Parathyroid adenoma (tissue), 2 donors: ENCODE measurements around the gene FNDC11.

Experiments used
- H2AFZ ChIP-seq: fragments of 300-600 bp; sonication (generic); one replicate; pipeline ENCODE4 v1.7.0; 2017; ENCODE audit warnings: antibody characterized with exemption, mild to moderate bottlenecking
- H3K27ac ChIP-seq: fragments of 300-600 bp; sonication (generic); one replicate; pipeline ENCODE4 v1.7.0; 2017
- H3K27me3 ChIP-seq: fragments of 300-600 bp; sonication (generic); one replicate; pipeline ENCODE4 v1.7.0; 2017; ENCODE audit warnings: low read length; ENCODE audit not compliant: control insufficient read depth, insufficient read depth
- H3K36me3 ChIP-seq: fragments of 300-600 bp; sonication (generic); one replicate; pipeline ENCODE4 v1.7.0; 2017; ENCODE audit warnings: low read length; ENCODE audit not compliant: control insufficient read depth, insufficient read depth
- H3K4me1 ChIP-seq: fragments of 300-600 bp; sonication (generic); one replicate; pipeline ENCODE4 v1.7.0; 2017; ENCODE audit warnings: control low read depth
- H3K4me2 ChIP-seq: fragments of 300-600 bp; sonication (generic); one replicate; pipeline ENCODE4 v1.7.0; 2017; ENCODE audit warnings: low read length
- H3K4me3 ChIP-seq: fragments of 300-600 bp; sonication (generic); one replicate; pipeline ENCODE4 v1.7.0; 2017; ENCODE audit warnings: low read depth, low read length
- H3K79me2 ChIP-seq: fragments of 300-600 bp; sonication (generic); one replicate; pipeline ENCODE4 v1.7.0; 2017; ENCODE audit warnings: control low read depth
- H3K9ac ChIP-seq: fragments of 300-600 bp; sonication (generic); one replicate; pipeline ENCODE4 v1.7.0; 2017; ENCODE audit warnings: mild to moderate bottlenecking
- H3K9me3 ChIP-seq: fragments of 300-600 bp; sonication (generic); one replicate; pipeline ENCODE4 v1.7.0; 2017; ENCODE audit warnings: low read length; ENCODE audit not compliant: control insufficient read depth
- CTCF ChIP-seq: fragments of 300-600 bp; sonication (generic); IDR thresholded peaks from one replicate; pipeline ENCODE4 v1.7.0; 2017; ENCODE audit warnings: antibody characterized with exemption, mild to moderate bottlenecking
- donor health status: primary hyperparathyroidism.

The FNDC11 gene

GRCh38 chr20:63553933-63554290 is at the start of gene FNDC11:
Gene FNDC11 (plus strand): TSS chr20:63554159. CDS start chr20:63555664, 1,505 bp downstream.
- no peaks in the 10 kb centered on the region for H3K9me3 ChIP-seq
- H3K4me1 ChIP-seq, result peaks cover 4% of the 10 kb centered on the region
- peak within 1 kb of the TSS; percentile 70 for H3K4me2 ChIP-seq
- H3K79me2 ChIP-seq, result no peaks in the 10 kb centered on the region
- no peaks in the 10 kb centered on the region for H3K27me3 ChIP-seq
- peak within 1 kb of the TSS; percentile 55 for H2AFZ ChIP-seq
- no peak within 1 kb of the TSS for H3K9ac ChIP-seq
- H3K27ac ChIP-seq, result no peak within 1 kb of the TSS
- peak within 1 kb of the TSS; percentile 18 for H3K4me3 ChIP-seq
- no peak for TF ChIP-seq CTCF
- H3K36me3 ChIP-seq, result no peaks in the 10 kb centered on the region

DNA sequence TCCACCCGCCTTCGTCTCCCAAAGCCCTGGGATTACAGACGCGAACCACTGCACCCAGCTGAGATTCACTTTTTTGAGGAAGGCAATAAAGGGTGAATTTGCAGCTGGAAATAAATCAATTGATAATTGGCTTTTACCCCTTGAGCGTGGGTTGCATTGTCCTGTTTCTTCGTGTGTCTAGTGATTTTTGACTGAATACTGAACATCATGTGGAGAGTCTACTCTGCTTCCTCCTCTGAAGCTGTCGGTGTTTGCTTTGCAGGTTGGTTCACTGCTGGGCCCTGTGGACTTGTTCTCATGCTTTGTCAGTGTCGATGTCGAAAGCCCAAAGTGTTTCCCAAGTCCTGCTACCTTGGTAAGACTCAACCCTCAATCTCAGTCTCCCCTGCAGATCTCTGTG is 49.3 kb upstream of the FNDC11 start:
- Histone ChIP-seq H3K4me3 (no peak overlapping the region), H3K36me3 (no peaks in the 10 kb centered on the region), H3K4me1 (no peaks in the 10 kb centered on the region), H3K27ac (no peak overlapping the region), H3K79me2 (no peaks in the 10 kb centered on the region), H3K4me2 (no peak overlapping the region), H2AFZ (no peak overlapping the region), H3K9me3 (no peaks in the 10 kb centered on the region), H3K9ac (no peak overlapping the region), H3K27me3 (no peaks in the 10 kb centered on the region)
- TF ChIP-seq CTCF, result no peak

- Histone ChIP-seq H3K4me2 (no peak overlapping the region), H3K79me2 (no peaks in the 10 kb centered on the region), H3K27ac (no peak overlapping the region), H3K9me3 (no peaks in the 10 kb centered on the region), H3K27me3 (no peaks in the 10 kb centered on the region), H3K9ac (no peak overlapping the region), H3K4me3 (no peak overlapping the region), H3K4me1 (no peaks in the 10 kb centered on the region), H2AFZ (no peak overlapping the region), H3K36me3 (no peaks in the 10 kb centered on the region)
- TF ChIP-seq CTCF, result no peak
These were observed 48.7 kb upstream of the FNDC11 start for GRCh38 chr20:63505281-63505680.

GRCh38 chr20:63505723-63506122 is 48.2 kb upstream of the FNDC11 start:
- no peak overlapping the region for H2AFZ ChIP-seq

More at GRCh38 chr20:63505723-63506122, 48.2 kb upstream of the FNDC11 start:
- H3K79me2 ChIP-seq, result no peaks in the 10 kb centered on the region
- H3K4me3 ChIP-seq, result no peak overlapping the region
- no peaks in the 10 kb centered on the region for H3K9me3 ChIP-seq
- no peaks in the 10 kb centered on the region for H3K36me3 ChIP-seq
- H3K4me2 ChIP-seq, result no peak overlapping the region
- no peaks in the 10 kb centered on the region for H3K27me3 ChIP-seq
- no peak overlapping the region for H3K27ac ChIP-seq
- no peak for TF ChIP-seq CTCF
- no peak overlapping the region for H3K9ac ChIP-seq
- no peaks in the 10 kb centered on the region for H3K4me1 ChIP-seq
